Lung (tissue), 12 donors: ENCODE data around the gene TRIP6. TPM values are rescaled to one million over a fixed set of nuclear protein-coding genes. Genes with fewer than 3 reads are reported as not detected.

Experiments
- ATAC-seq: fragments of 200-7000 bp; cut with Tn5 transposase; one replicate; pipeline ENCODE4 v1.9.1; 2020; ENCODE audit warnings: moderate number of reproducible peaks; ENCODE audit not compliant: insufficient read depth, low FRiP score
- DNase-seq, 3 donors: peaks; one replicate each; pipeline ENCODE4 v3.0.0-alpha.2; 2013 to 2017
- H3K27ac ChIP-seq, 2 donors: one replicate each; pipeline ENCODE4 v1.5.1; 2013; ENCODE audit warnings: mild to moderate bottlenecking in 2 of 2, moderate library complexity in 2 of 2, control low read depth in 1 of 2, inconsistent platforms in 1 of 2, low read depth in 1 of 2, low read length in 1 of 2
- H3K27me3 ChIP-seq, 3 donors: one replicate each; pipeline ENCODE4 v1.5.1; 2013; ENCODE audit warnings: low read length in 2 of 3; ENCODE audit not compliant: control insufficient read depth in 3 of 3, insufficient read depth in 3 of 3
- H3K36me3 ChIP-seq, 4 donors: one replicate each; pipeline ENCODE4 v1.5.1; 2013; ENCODE audit warnings: low read length in 4 of 4, mild to moderate bottlenecking in 1 of 4, moderate library complexity in 1 of 4; ENCODE audit not compliant: control insufficient read depth in 4 of 4, insufficient read depth in 4 of 4
- H3K4me1 ChIP-seq, 5 donors: one replicate each; pipeline ENCODE4 v1.5.1; 2013; ENCODE audit warnings: low read length in 5 of 5, mild to moderate bottlenecking in 2 of 5, moderate library complexity in 1 of 5; ENCODE audit not compliant: control insufficient read depth in 5 of 5, insufficient read depth in 5 of 5
- H3K4me3 ChIP-seq: one replicate; pipeline ENCODE4 v1.5.1; 2013; ENCODE audit warnings: mild to moderate bottlenecking, control low read depth, moderate library complexity
- H3K9ac ChIP-seq, 2 donors: one replicate each; pipeline ENCODE4 v1.5.1; 2013; ENCODE audit warnings: low read length in 2 of 2, control low read depth in 1 of 2; ENCODE audit not compliant: insufficient read depth in 1 of 2
- H3K9me3 ChIP-seq, 4 donors: one replicate each; pipeline ENCODE4 v1.5.1; 2013; ENCODE audit warnings: low read length in 3 of 4, mild to moderate bottlenecking in 1 of 4, moderate library complexity in 1 of 4; ENCODE audit not compliant: control insufficient read depth in 4 of 4, insufficient read depth in 3 of 4
- CTCF ChIP-seq: IDR thresholded peaks from 2 replicates; pipeline ENCODE4 v1.5.1; 2012; ENCODE audit warnings: mild to moderate bottlenecking; ENCODE audit errors: control extremely low read depth, extremely low read depth
- WGBS, 2 donors: extraction: QIAGEN DNeasy Blood & Tissue Kit; methylation state at CpG; one replicate each; pipeline ENCODE4 v1.1.7; 2013; 5-methylcytosine and 5-hydroxymethylcytosine counted together
- polyA plus RNA-seq, 2 donors: library from polyadenylated mRNA; stranded (reverse); fragments of 200-250 nt; gene quantifications; one replicate each; pipeline ENCODE4 v1.2.1, GENCODE V29; 2013
- total RNA-seq, 2 donors: library from RNA; depleted of rRNA in 1 of 2; stranded (reverse); fragments of >200 nt in 1 of 2; gene quantifications; one replicate each; pipeline ENCODE4 v1.2.1, GENCODE V29; 2014 to 2021
- donor health status: control.
- donor health status: control.
- donor health status: Bipolar disorder and iron deficiency.
- donor health status: healthy.
- donor health status: DM: yes; HTN: yes; CAD: no.

Gene TRIP6
- total and polyA plus RNA-seq, 4 donors = 41.4 to 81.8 (median 52.3) TPM

DNA sequence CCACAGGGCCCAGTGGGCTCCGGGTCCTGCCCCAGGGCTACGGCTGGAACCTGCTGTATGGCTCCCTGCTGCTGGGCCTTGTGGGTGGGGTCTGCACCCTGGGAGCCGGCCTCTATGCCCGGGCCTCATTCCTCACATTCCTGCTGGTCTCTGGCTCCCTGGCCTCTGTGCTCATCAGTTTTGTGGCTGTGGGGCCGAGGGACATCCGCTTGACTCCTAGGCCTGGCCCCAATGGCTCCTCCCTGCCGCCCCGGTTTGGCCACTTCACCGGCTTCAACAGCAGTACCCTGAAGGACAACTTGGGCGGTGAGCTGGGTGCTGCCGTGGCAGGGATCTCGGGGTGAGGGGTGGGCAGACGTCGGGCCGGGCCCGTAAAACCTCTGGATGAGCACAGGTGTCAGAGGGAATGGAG, 10.3 kb upstream of the TRIP6 start:
- Histone ChIP-seq H3K4me3 (no peak overlapping the region), H3K27ac (no peak overlapping the region), H3K9ac (no peak overlapping the region), H3K27me3 (no peaks in the 10 kb centered on the region), H3K9me3 (no peaks in the 10 kb centered on the region), H3K36me3 (peaks cover 0 to 32% (median 9%) of the 10 kb centered on the region in 4 donors), H3K4me1 (peaks cover 0 to 11% (median 4%) of the 10 kb centered on the region in 5 donors)
- no peak for DNase-seq
- WGBS, 2 donors = 91% methylated on average over 14 to 16 of the region's 16 CpGs
- no peak for ATAC-seq
- TF ChIP-seq CTCF = no peak

- H3K4me1 ChIP-seq = no peaks in the 10 kb centered on the region
- no peaks in the 10 kb centered on the region for H3K27me3 ChIP-seq
- TF ChIP-seq CTCF = no peak
- H3K27ac ChIP-seq = no peak overlapping the region
- no peaks in the 10 kb centered on the region for H3K9me3 ChIP-seq
- H3K36me3 ChIP-seq = peaks cover 0 to 40% (median 9%) of the 10 kb centered on the region in 4 donors
- no peak for DNase-seq
- no peak for ATAC-seq
- 90% methylated on average over 15 of the region's 15 CpGs for WGBS, 2 donors
- H3K9ac ChIP-seq = no peak overlapping the region
- H3K4me3 ChIP-seq = no peak overlapping the region
Measured at GRCh38 chr7:100859856-100860255, 7.3 kb upstream of the TRIP6 start.

- ATAC-seq (no peak), DNase-seq (no peak)
- 95 to 97% methylated on average over 18 of the region's 18 CpGs for WGBS, 2 donors
- Histone ChIP-seq H3K9me3 (no peaks in the 10 kb centered on the region), H3K27ac (no peak overlapping the region), H3K27me3 (no peaks in the 10 kb centered on the region), H3K4me3 (no peak overlapping the region), H3K36me3 (peaks cover 0 to 35% (median 7%) of the 10 kb centered on the region in 4 donors), H3K4me1 (no peaks in the 10 kb centered on the region), H3K9ac (no peak overlapping the region)
- TF ChIP-seq CTCF = no peak
Measured at GRCh38 chr7:100860702-100861615, 6.2 kb upstream of the TRIP6 start.
